ENCODE data around the gene USF2. TPM values are rescaled to one million over a fixed set of nuclear protein-coding genes. Genes with fewer than 3 reads are reported as not detected.

The USF2 gene
- polyA plus RNA-seq, 3 donors = 2.7 to 248 (median 5.0) TPM

DNA sequence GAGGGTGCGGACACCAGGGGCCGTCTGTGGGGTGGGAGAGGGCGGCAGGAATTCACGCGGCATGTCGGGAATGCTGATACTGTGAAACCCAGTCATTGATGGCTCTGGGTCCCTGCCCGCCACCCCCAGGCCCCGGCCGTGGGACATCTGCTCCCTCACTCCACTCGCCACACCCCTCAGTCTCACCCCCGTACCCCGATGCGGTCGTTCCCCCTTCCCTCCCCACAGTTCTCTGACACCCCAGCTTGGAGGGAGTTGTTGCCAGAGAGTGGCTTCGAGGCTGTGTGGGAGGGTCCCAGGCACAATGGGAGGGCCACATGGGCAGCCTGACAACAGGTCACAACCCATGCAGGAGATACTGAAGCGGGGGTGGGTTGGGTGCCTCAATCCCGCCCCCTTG lies 25.0 kb downstream of the USF2 start:
- Mint-ChIP-seq H3K27ac (no peak overlapping the region), H3K4me1 (peaks cover 13% of the 10 kb centered on the region), H3K9me3 (peaks cover 0 to 2% (median 0%) of the 10 kb centered on the region in 7 donors), H3K4me3 (no peak overlapping the region), H3K36me3 (no peaks in the 10 kb centered on the region), H3K27me3 (ENCODE audit: low read depth in 3 of 3) (peaks cover 10 to 17% (median 15%) of the 10 kb centered on the region in 3 donors)
- H3K79me2 ChIP-seq (ENCODE audit: insufficient read depth, low read length) = no peaks in the 10 kb centered on the region
- H4K20me1 ChIP-seq (ENCODE audit: insufficient read depth, low read length) = no peaks in the 10 kb centered on the region
- no peak overlapping the region for H3K9ac ChIP-seq (ENCODE audit: insufficient read depth, low read length, poor library complexity, severe bottlenecking)
- no peak for DNase-seq
- intact Hi-C loops (cut with micrococcal nuclease) = no loop called here
- WGBS (ENCODE audit: insufficient coverage) = 90% methylated on average over 3 of the region's 17 CpGs
- H3K4me2 ChIP-seq (replicated peaks; ENCODE audit: extremely low read depth, low read length, poor library complexity, severe bottlenecking) = no peak overlapping the region
- no peak overlapping the region for H3K27ac ChIP-seq (ENCODE audit: low read depth in 1 of 2, low read length in 2 of 2)
- H2AFZ ChIP-seq (ENCODE audit: insufficient read depth, low read depth, low read length, poor library complexity, severe bottlenecking) = no peak overlapping the region
- H3K27me3 ChIP-seq (ENCODE audit: control insufficient read depth in 2 of 2, insufficient read depth in 2 of 2, low read length in 2 of 2) = peaks cover 0 to 7% of the 10 kb centered on the region in 2 donors
- H3K9me3 ChIP-seq (replicated peaks in 1 of 2; ENCODE audit: control insufficient read depth in 1 of 2, insufficient read depth in 1 of 2, low read length in 2 of 2) = no peaks in the 10 kb centered on the region
- no peaks in the 10 kb centered on the region for H3K36me3 ChIP-seq (replicated peaks in 1 of 2; ENCODE audit: control insufficient read depth in 1 of 2, insufficient read depth in 2 of 2, low read length in 2 of 2)
- H3K4me1 ChIP-seq (ENCODE audit: control insufficient read depth in 1 of 2, insufficient read depth in 2 of 2, low read length in 2 of 2) = peaks cover 12 to 13% of the 10 kb centered on the region in 2 donors
- H3K4me3 ChIP-seq (replicated peaks in 1 of 3; ENCODE audit: low read depth in 2 of 3, low read length in 3 of 3) = no peak overlapping the region
- TF ChIP-seq, protein P1, sequence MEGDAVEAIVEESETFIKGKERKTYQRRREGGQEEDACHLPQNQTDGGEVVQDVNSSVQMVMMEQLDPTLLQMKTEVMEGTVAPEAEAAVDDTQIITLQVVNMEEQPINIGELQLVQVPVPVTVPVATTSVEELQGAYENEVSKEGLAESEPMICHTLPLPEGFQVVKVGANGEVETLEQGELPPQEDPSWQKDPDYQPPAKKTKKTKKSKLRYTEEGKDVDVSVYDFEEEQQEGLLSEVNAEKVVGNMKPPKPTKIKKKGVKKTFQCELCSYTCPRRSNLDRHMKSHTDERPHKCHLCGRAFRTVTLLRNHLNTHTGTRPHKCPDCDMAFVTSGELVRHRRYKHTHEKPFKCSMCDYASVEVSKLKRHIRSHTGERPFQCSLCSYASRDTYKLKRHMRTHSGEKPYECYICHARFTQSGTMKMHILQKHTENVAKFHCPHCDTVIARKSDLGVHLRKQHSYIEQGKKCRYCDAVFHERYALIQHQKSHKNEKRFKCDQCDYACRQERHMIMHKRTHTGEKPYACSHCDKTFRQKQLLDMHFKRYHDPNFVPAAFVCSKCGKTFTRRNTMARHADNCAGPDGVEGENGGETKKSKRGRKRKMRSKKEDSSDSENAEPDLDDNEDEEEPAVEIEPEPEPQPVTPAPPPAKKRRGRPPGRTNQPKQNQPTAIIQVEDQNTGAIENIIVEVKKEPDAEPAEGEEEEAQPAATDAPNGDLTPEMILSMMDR (IDR thresholded peaks at IDR 0.05) = no peak

DNA sequence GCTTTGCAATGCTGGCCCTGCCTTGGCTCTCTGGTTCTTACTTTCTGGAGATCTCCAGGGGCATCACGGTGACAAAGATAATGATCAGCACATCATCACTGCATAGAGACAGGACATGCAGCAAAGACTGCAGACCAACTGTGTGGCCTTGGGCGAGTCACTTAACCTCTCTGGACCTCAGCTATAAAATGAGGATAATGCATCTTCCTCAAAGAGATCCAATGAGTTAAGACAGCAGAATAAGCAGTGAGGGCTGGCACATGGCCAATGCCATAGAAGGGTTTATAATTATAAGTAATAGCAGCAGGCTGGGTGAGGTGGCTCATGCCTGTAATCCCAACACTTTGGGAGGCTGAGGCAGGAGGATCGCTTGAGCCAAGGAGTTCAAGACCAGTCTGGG lies 25.6 kb downstream of the USF2 start:
- H3K4me1 ChIP-seq (ENCODE audit: control insufficient read depth in 1 of 2, insufficient read depth in 2 of 2, low read length in 2 of 2) = peaks cover 12 to 13% of the 10 kb centered on the region in 2 donors
- no peak overlapping the region for H3K27ac Mint-ChIP-seq

More for the DNA sequence above, 25.6 kb downstream of the USF2 start:
- 64% methylated on average over 2 of the region's 3 CpGs for WGBS (ENCODE audit: insufficient coverage)
- TF ChIP-seq, protein P1 (IDR thresholded peaks at IDR 0.05) = no peak
- no peaks in the 10 kb centered on the region for H4K20me1 ChIP-seq (ENCODE audit: insufficient read depth, low read length)
- Mint-ChIP-seq H3K9me3 (peaks cover 0 to 2% (median 0%) of the 10 kb centered on the region in 7 donors), H3K4me1 (peaks cover 13% of the 10 kb centered on the region), H3K4me3 (no peak overlapping the region), H3K27me3 (ENCODE audit: low read depth in 3 of 3) (peaks cover 10 to 17% (median 15%) of the 10 kb centered on the region in 3 donors), H3K36me3 (no peaks in the 10 kb centered on the region)
- DNase-seq = no peak
- H3K79me2 ChIP-seq (ENCODE audit: insufficient read depth, low read length) = no peaks in the 10 kb centered on the region
- no peaks in the 10 kb centered on the region for H3K36me3 ChIP-seq (replicated peaks in 1 of 2; ENCODE audit: control insufficient read depth in 1 of 2, insufficient read depth in 2 of 2, low read length in 2 of 2)
- peaks cover 0 to 7% of the 10 kb centered on the region in 2 donors for H3K27me3 ChIP-seq (ENCODE audit: control insufficient read depth in 2 of 2, insufficient read depth in 2 of 2, low read length in 2 of 2)
- intact Hi-C loops (cut with micrococcal nuclease) = no loop called here
- H3K9ac ChIP-seq (ENCODE audit: insufficient read depth, low read length, poor library complexity, severe bottlenecking) = no peak overlapping the region
- H3K4me2 ChIP-seq (replicated peaks; ENCODE audit: extremely low read depth, low read length, poor library complexity, severe bottlenecking) = no peak overlapping the region
- no peak overlapping the region for H2AFZ ChIP-seq (ENCODE audit: insufficient read depth, low read depth, low read length, poor library complexity, severe bottlenecking)
- H3K9me3 ChIP-seq (replicated peaks in 1 of 2; ENCODE audit: control insufficient read depth in 1 of 2, insufficient read depth in 1 of 2, low read length in 2 of 2) = no peaks in the 10 kb centered on the region
- no peak overlapping the region for H3K4me3 ChIP-seq (replicated peaks in 1 of 3; ENCODE audit: low read depth in 2 of 3, low read length in 3 of 3)
- H3K27ac ChIP-seq (ENCODE audit: low read depth in 1 of 2, low read length in 2 of 2) = no peak overlapping the region
